Activated T-cell treated with anti-CD3 and anti-CD28 coated beads, Interleukin-2, amount 50 U/mL, for 72 hours (primary cell): ENCODE data around the gene ACADVL. TPM values are rescaled to one million over a fixed set of nuclear protein-coding genes. Genes with fewer than 3 reads are reported as not detected.

Source experiments
- ATAC-seq, 2 donors: fragments of 150-1000 bp; cut with Tn5 transposase; replicated peaks in 1 of 2; 2 replicates each; pipeline ENCODE4 v1.10.0; 2021; ENCODE audit warnings: moderate library complexity in 2 of 2, mild to moderate bottlenecking in 1 of 2
- DNase-seq, 2 donors: peaks; one replicate each; pipeline ENCODE4 v3.0.0; 2021 to 2022; ENCODE audit warnings: mixed read lengths in 1 of 2
- H3K27ac Mint-ChIP-seq: one replicate; pipeline ENCODE4 v1.8.0; 2022; ENCODE audit warnings: mild to moderate bottlenecking, moderate library complexity, mixed read lengths
- H3K27me3 Mint-ChIP-seq: one replicate; pipeline ENCODE4 v1.8.0; 2022; ENCODE audit warnings: low read depth, mixed read lengths
- H3K36me3 Mint-ChIP-seq, 2 donors: one replicate each; pipeline ENCODE4 v1.8.0; 2022; ENCODE audit warnings: mixed read lengths in 2 of 2, mild to moderate bottlenecking in 1 of 2; ENCODE audit not compliant: insufficient read depth in 2 of 2
- H3K4me1 Mint-ChIP-seq: one replicate; pipeline ENCODE4 v1.8.0; 2022; ENCODE audit warnings: low read depth, mixed read lengths
- H3K4me3 Mint-ChIP-seq, 2 donors: one replicate each; pipeline ENCODE4 v1.8.0; 2022; ENCODE audit warnings: mild to moderate bottlenecking in 2 of 2, mixed read lengths in 2 of 2, moderate library complexity in 2 of 2
- H3K9me3 Mint-ChIP-seq, 2 donors: one replicate each; pipeline ENCODE4 v1.8.0; 2022; ENCODE audit warnings: mixed read lengths in 2 of 2
- total RNA-seq, 2 donors: library from RNA; stranded (reverse); gene quantifications; one replicate each; pipeline ENCODE4 v1.2.3, GENCODE V29; 2022

The ACADVL gene
- total RNA-seq, 2 donors from 2014 or later: 335 to 386 TPM

DNA sequence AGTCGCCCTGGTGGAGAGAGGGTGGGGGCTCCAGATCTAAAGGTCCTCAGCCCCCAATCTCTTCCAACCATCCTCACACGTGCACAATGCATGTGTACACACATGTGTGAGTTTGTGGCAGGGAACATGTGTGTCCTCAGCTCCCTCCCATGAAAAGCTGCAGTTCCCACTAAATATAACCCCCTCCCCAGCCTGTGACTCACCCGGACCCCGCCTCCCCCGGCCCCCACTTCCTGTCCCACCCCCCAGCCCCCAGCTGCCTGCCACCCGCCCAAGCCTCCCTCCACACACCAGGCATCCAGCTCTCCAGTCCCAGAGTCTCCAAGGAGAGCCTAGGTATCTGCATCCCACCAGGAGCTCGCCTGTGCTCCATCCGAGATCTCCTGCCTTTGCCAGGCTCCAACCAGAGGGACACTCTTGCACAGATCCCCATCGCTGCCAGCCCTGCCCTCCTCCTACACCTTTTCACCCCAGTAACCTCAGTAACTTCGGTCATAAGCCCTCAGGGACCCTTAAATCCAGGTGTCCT, 4.0 kb upstream of the ACADVL start:
- H3K27ac Mint-ChIP-seq: no peak overlapping the region
- H3K4me1 Mint-ChIP-seq: peaks cover 73% of the 10 kb centered on the region
- no peaks in the 10 kb centered on the region for H3K9me3 Mint-ChIP-seq
- H3K27me3 Mint-ChIP-seq: no peaks in the 10 kb centered on the region
- H3K4me3 Mint-ChIP-seq: peak overlapping the region; percentile 88 to 92
- peaks cover 0 to under 1% of the 10 kb centered on the region in 2 donors for H3K36me3 Mint-ChIP-seq
- no peak for DNase-seq
- ATAC-seq: no peak

DNA sequence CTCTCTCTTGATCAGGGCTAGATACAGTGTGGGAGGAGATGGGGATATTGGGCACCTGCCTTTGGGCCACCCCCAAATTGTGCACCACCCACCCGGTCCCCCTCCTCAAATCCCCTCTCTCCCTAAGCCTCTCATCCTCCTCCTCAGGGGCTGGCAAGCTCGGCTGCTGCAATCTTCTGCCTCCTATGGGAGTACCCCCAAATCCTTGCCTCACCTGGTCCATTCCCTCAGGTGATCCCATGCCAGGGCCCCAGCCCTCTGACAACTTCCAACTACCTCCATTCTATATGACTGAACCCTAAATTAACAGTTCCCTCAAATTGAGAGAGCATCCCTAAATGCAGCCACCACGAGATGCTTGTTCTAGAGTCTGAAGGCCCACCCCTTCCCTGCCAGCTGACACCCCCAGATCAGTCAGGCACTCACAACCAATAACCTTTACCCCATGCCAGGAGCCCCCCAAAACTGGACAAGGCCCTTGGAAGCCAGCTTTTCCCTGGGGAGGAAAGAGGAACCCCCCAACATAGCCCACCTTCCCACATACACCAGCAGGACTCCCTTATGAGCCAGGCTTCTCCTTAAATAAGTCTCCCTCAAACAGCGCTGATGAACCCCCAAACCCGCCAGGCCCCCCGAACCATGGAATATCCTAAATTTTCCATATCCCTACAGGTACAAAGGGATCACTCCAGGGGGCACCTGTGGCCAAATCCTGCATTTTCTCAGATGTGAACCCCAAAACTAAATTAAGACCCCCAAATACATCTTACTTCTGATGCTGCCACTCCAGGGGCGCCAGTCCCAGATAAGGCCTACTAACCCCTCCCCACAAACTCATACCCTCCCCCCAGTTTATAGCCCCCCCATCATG, 3.3 kb upstream of the ACADVL start:
- no peak for DNase-seq
- H3K4me1 Mint-ChIP-seq: peaks cover 81% of the 10 kb centered on the region
- H3K27me3 Mint-ChIP-seq: no peaks in the 10 kb centered on the region
- H3K9me3 Mint-ChIP-seq: no peaks in the 10 kb centered on the region
- no peak for ATAC-seq
- peak overlapping the region; percentile 3 for H3K27ac Mint-ChIP-seq
- H3K4me3 Mint-ChIP-seq: peak overlapping the region; percentile 44 to 92
- peaks cover 0 to 2% of the 10 kb centered on the region in 2 donors for H3K36me3 Mint-ChIP-seq

DNA sequence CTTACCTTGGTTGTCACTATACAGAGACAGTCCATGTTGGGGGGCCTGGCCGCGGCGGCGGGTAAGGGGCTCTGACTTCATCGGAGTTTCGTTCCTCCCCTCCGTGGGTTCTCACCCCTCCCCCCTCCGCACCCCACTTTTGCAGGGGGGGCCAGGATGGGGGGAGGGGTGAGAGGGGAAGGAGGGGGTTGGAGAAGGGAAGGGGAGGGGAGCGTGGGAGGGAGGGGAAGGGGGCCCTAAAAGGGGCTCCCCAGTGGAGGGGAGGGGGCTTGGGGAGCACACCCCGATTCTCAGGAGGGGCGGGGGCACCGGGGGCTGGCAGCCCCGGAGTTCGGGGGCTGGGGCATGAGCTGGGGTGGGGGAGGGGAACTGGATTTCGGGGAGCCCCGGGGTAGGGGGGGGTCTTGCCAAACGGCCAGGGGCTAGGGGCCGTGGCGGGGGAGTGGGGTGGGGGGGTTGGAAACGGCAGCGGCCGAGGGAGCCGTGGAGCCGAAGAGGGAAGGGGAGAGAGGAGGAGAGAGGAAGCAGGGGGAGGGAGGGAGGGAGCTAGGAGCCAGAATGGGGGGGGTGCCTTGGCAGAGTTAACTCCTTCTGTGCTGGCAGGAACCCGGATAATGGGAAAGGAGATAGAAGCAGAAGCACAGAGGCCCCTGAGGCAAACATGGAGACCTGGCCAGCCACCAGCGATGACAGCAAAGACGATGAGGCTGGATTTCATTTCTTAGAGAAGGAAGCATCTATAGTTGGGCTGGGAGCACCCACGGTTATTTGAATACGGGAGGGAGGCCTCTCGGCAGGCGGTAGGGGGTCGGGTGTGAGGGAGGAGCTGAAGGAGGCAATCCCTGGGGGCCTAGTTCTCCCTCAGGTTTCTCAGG, 2.4 kb upstream of the ACADVL start:
- DNase-seq: peak in 1 of 2 donors; percentile 34
- no peaks in the 10 kb centered on the region for H3K27me3 Mint-ChIP-seq
- peak overlapping the region; percentile 75 for H3K27ac Mint-ChIP-seq
- no peak for ATAC-seq
- H3K36me3 Mint-ChIP-seq: peaks cover 0 to 2% of the 10 kb centered on the region in 2 donors
- no peaks in the 10 kb centered on the region for H3K9me3 Mint-ChIP-seq
- peak overlapping the region; percentile 71 to 92 for H3K4me3 Mint-ChIP-seq
- H3K4me1 Mint-ChIP-seq: peaks cover 84% of the 10 kb centered on the region

DNA sequence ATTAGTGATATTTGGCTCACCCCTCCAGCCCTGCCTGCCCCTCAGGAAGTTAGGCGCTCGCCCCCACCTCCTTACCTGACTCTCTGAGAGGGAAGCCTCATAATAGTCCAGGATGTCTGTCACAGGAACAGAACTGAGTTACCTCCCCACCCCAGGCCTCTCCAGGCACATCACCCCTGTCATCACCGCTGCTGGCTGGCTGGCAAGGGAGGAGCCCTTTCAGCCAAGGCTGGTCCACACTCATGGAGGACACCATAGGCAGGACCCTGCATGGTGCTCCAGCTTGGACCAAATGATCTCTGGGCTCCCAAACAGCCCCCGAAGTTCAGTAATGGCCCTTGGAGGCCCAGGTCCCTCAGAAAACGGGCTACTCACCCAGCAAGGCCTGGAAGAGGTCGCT, 1.6 kb upstream of the ACADVL start:
- Mint-ChIP-seq H3K36me3 (peaks cover 0 to 2% of the 10 kb centered on the region in 2 donors), H3K4me1 (peaks cover 84% of the 10 kb centered on the region), H3K27me3 (no peaks in the 10 kb centered on the region), H3K4me3 (peak overlapping the region; percentile 71 to 77), H3K27ac (peak overlapping the region; percentile 15), H3K9me3 (no peaks in the 10 kb centered on the region)
- DNase-seq (no peak), ATAC-seq (no peak)

DNA sequence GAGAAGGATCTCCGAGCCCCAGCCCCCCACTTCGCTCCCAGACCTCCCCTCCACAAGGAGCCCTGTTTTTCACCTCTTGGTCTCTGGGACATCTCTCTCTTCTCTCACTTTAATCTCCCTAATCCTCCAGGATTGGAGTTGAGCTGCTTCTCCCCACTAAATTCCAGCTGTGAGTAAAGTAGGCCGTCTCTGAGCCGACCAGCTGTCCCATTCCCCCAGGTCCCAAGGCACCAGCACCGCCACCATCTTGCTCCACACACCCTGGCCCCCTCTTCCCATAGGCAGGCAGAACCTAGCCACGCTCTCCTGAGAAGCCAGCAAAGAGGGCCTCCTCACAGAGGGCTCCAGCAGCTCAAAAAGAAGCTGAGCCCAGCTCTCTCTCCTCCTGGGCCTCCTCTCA, 980 bp upstream of the ACADVL start:
- H3K27ac Mint-ChIP-seq: no peak overlapping the region
- DNase-seq: no peak
- no peaks in the 10 kb centered on the region for H3K9me3 Mint-ChIP-seq
- H3K4me3 Mint-ChIP-seq: peak overlapping the region; percentile 4 to 95
- H3K4me1 Mint-ChIP-seq: peaks cover 78% of the 10 kb centered on the region
- H3K27me3 Mint-ChIP-seq: no peaks in the 10 kb centered on the region
- no peak for ATAC-seq
- peaks cover 0 to 2% of the 10 kb centered on the region in 2 donors for H3K36me3 Mint-ChIP-seq

DNA sequence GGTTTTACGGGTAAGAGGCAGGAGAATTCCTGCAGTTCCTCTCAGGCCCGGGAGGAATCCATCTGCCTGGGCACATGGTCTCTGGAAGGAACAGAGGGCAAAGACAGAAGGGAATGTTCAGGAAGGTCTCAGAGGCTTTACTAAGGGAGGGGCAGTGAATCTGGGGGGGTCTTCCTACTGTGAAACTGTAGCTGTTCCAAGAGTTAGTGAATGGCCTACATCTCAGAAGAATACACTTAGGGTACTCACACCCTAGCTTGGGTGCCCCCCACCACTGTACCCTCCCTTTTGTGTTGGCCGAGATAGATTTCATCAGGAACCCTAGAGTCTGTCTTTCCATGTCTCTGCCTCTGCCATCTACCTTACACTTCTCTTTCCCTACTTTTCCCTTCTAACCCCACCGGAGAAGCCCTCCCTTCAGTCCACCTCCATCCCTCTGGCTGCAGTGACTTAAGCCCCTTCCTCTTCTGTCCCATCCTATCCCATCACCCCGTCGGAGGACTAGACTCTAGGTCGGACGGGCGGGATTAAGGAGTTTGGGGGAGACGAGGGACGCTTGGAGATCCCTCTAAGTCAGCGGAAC, 418 bp upstream of the ACADVL start:
- Mint-ChIP-seq H3K27me3 (no peaks in the 10 kb centered on the region), H3K4me3 (peak overlapping the region; percentile 89 to 95), H3K27ac (peak overlapping the region; percentile 84), H3K4me1 (peaks cover 72% of the 10 kb centered on the region), H3K9me3 (no peaks in the 10 kb centered on the region), H3K36me3 (peaks cover 0 to 2% of the 10 kb centered on the region in 2 donors)
- no peak for ATAC-seq
- DNase-seq: no peak

DNA sequence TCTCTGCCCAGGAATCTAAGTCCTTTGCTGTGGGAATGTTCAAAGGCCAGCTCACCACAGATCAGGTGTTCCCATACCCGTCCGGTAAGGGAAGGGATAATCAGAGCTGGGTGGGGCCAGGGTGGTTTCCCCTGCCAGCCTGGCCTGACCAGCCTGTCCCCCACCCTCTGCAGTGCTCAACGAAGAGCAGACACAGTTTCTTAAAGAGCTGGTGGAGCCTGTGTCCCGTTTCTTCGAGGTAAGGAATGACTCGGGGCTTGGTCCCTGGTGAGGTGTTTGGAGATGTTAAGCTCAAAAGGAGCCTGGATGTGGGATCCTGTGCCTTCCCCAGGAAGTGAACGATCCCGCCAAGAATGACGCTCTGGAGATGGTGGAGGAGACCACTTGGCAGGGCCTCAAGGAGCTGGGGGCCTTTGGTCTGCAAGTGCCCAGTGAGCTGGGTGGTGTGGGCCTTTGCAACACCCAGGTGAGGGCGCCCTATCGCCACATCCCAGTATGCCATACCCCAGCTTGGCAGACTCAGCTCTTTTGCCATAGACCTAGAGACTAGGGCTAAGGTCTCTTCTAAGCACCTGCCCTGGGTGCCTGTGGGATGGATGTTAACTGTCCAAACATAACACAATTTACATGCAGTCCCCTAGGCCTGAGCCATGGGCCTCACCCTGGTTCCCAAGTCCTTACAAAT, 997 bp downstream of the ACADVL start:
- peak overlapping the region; percentile 89 to 95 for H3K4me3 Mint-ChIP-seq
- H3K27ac Mint-ChIP-seq: peak overlapping the region; percentile 87
- peaks cover 58% of the 10 kb centered on the region for H3K4me1 Mint-ChIP-seq
- DNase-seq (peak; percentile 78 to 79), ATAC-seq (peak; percentile 57 to 61)
- no peaks in the 10 kb centered on the region for H3K9me3 Mint-ChIP-seq
- peaks cover 0 to 2% of the 10 kb centered on the region in 2 donors for H3K36me3 Mint-ChIP-seq
- no peaks in the 10 kb centered on the region for H3K27me3 Mint-ChIP-seq

DNA sequence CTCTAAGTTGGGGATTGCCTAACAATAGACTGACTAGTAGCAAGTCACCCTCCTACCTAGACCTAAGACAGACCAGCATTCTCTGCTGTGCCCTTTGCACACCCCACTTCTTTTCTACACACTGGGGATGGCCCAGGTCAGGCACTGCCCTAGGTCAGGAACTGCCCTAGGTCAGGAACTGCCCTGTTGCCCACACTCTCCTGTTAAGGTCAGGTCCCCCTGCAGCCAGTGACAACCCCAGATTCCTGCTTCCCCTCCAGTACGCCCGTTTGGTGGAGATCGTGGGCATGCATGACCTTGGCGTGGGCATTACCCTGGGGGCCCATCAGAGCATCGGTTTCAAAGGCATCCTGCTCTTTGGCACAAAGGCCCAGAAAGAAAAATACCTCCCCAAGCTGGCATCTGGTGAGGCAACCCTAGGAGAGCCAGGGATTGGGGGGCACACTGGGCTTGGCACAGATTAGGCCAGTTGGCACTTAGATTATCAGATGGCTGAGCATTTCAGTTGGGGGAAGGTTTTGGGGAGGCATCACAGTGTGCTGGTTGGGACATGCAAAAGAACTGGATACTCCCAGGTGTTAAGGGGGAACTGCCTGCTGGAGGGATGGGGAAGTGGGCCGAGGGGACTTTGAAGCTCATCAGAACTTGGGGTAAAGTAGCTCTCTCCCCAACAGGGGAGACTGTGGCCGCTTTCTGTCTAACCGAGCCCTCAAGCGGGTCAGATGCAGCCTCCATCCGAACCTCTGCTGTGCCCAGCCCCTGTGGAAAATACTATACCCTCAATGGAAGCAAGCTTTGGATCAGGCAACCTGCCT, 1.7 kb downstream of the ACADVL start:
- H3K4me1 Mint-ChIP-seq: peaks cover 50% of the 10 kb centered on the region
- H3K27ac Mint-ChIP-seq: peak overlapping the region; percentile 87
- DNase-seq: no peak
- H3K9me3 Mint-ChIP-seq: no peaks in the 10 kb centered on the region
- peaks cover 0 to 2% of the 10 kb centered on the region in 2 donors for H3K36me3 Mint-ChIP-seq
- peak overlapping the region; percentile 89 to 95 for H3K4me3 Mint-ChIP-seq
- ATAC-seq: no peak
- no peaks in the 10 kb centered on the region for H3K27me3 Mint-ChIP-seq

DNA sequence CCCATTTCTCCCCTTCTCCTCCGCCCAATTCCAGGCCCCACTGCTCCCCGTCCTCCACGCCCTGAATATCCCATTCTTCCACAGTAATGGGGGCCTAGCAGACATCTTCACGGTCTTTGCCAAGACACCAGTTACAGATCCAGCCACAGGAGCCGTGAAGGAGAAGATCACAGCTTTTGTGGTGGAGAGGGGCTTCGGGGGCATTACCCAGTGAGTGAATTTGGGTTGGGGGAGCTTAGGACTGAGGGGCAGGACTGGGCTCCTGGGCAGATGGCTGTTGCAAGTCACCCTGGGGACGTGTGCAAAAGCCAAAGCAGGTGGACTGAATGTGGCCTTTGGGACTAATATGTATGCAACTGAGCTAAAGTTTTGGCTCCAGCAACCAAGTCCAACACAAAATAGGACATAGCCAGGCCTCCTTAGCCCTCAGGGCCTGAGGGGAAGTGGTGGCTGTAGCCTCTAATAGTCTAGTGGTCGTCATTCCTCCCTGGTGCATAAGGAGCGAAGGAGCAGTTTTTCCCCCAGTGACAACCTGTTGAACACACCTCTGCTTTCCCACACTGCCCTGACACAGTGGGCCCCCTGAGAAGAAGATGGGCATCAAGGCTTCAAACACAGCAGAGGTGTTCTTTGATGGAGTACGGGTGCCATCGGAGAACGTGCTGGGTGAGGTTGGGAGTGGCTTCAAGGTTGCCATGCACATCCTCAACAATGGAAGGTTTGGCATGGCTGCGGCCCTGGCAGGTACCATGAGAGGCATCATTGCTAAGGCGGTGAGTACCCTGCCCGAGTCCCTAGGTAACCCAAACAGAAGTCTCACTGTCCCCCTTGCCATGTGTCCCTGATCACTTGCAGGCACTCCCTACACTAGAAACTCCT, 2.6 kb downstream of the ACADVL start:
- no peak overlapping the region for H3K4me3 Mint-ChIP-seq
- ATAC-seq (no peak), DNase-seq (no peak)
- H3K4me1 Mint-ChIP-seq: peaks cover 46% of the 10 kb centered on the region
- H3K36me3 Mint-ChIP-seq: peaks cover 1 to 2% of the 10 kb centered on the region in 2 donors
- no peak overlapping the region for H3K27ac Mint-ChIP-seq
- H3K9me3 Mint-ChIP-seq: no peaks in the 10 kb centered on the region
- no peaks in the 10 kb centered on the region for H3K27me3 Mint-ChIP-seq

DNA sequence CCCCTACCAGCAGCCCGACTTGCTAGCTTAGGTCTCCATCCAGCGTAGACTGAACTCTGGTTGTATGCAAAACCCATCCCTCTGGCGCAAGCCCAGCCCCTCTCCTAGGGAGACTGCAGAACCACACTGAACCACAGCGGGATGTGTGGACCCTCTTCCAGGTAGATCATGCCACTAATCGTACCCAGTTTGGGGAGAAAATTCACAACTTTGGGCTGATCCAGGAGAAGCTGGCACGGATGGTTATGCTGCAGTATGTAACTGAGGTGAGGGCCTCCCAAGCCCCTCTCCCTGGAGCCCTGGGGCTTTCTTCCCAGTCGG, 3.2 kb downstream of the ACADVL start:
- H3K27me3 Mint-ChIP-seq: no peaks in the 10 kb centered on the region
- H3K4me1 Mint-ChIP-seq: peaks cover 43% of the 10 kb centered on the region
- H3K27ac Mint-ChIP-seq: no peak overlapping the region
- H3K36me3 Mint-ChIP-seq: peaks cover 1 to 2% of the 10 kb centered on the region in 2 donors
- DNase-seq: no peak
- ATAC-seq: no peak
- no peaks in the 10 kb centered on the region for H3K9me3 Mint-ChIP-seq
- no peak overlapping the region for H3K4me3 Mint-ChIP-seq

DNA sequence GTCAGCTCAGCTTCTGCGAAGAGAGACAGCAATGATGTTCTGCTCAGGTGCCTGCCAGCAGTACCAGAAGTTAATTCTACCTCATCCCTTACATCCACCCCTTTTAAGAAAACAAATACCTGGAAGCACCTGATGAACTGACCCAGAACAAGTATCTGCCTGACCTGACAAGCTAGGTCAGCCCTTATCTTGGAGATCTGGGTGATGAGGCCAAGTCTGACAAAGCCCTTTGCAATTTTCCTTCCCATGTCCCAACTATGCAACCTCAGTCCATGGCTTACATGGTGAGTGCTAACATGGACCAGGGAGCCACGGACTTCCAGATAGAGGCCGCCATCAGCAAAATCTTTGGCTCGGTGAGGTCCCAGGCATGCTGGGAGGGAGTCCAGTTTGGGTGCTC, 3.6 kb downstream of the ACADVL start:
- Mint-ChIP-seq H3K36me3 (peaks cover 1 to 4% of the 10 kb centered on the region in 2 donors), H3K27me3 (no peaks in the 10 kb centered on the region), H3K27ac (no peak overlapping the region), H3K4me3 (no peak overlapping the region), H3K4me1 (peaks cover 42% of the 10 kb centered on the region), H3K9me3 (no peaks in the 10 kb centered on the region)
- ATAC-seq (no peak), DNase-seq (no peak)
